ENCODE results near the gene CGA.
A peak's percentile ranks its signal among the peaks of the same experiment; 100 is the strongest.
"Not testable (repeated sequence)": the region's sequence is repeated elsewhere in the genome, so short reads cannot be mapped to it uniquely, and the experiment has no call there.

Gene CGA

DNA sequence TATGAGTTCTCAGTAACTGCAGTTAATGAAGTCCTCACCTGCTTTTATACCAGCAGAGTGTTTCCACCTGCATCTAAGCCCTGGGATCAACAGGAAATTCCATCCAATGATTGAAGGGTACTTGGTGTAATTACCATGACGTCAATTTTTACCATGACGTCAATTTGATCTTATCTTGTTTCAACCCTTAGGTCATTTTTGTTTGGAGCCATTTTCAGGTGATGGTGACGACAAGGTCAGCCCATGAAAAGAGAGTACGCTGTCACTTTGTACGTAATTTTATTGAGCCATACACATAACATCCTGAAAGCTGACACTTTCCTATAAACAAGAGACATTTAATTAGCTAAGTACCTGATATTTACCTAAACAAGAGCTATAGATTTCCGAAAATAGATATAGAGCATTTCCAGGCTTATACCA, at the start of gene CGA:
TSS of gene CGA (minus strand) at position 20 of the 423 bp plus-strand sequence. CDS start 6,906 bp downstream, outside the sequence.
- no peak for DNase-seq

DNA sequence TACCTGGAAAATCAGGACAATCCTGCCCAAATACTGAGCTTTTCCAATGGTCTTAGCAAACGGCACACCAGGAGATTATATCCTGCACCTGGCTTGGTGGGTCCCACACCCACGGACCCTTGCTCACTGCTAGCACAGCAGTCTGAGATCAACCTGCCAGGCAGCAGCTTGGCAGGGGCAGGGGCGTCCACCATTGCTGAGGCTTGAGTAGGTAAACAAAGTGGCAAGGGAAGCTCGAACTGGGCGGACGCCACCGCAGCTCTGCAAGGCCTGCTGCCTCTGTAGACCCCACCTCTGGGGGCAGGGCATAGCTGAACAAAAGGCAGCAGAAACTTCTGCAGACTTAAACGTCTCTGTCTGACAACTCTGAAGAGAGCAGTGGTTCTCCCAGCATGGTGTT, 45.0 kb upstream of the CGA start:
- DNase-seq = not testable (repeated sequence)

DNA sequence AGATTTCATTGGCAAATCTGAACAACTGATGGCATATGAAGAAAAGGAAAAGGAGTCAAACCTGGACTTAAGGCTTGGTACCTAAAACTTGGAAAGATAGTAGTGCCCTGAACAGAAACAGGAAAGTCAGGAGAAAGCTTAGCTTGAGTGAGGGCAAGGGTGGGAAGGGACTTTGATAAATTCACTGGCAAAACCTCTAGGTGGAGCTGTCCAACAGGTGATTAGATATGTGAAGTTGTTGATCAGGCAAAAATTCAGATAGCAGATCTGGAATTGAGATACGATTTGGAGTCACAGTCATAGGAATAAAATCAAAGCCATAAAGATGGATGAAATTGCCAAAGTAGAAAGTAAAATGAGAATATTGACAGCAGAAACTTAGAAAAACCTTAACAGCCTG, 44.3 kb upstream of the CGA start:
- DNase-seq = peak; percentile 77

DNA sequence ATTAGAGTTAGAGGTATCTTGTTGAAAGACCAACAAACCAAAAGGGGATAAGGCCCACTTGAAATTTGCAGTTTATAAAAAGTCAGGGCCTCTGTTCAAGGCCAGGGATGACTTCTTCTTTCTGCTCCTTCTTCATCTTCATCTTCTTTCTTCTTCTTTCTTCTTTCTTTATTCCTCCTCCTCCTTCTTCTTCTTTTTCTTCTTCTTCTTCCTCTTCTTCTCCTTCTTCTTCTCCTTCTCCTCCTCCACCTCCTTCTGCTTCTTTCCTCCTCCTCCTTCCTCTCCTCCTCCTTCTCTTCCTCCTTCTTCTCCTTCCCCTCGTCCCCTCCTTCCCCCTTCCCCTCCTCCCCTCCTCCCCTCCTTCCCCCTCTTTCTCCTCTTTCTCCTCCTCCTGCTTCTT, 42.1 kb upstream of the CGA start:
- no peak for DNase-seq

DNA sequence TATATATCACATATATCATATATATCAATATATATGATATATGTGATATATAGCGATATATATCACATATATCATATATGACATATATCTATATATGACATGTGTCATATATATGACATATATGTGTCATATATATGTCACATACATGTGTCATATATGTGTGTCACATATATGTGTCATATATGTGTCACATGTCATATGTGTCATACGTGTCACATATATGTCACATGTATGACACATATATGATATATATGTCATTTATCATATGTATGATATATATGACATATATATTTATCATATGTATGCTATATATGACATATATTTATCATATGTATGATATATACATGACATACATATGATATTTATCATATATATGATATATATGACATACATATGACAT, 32.8 kb upstream of the CGA start:
- DNase-seq = no peak

DNA sequence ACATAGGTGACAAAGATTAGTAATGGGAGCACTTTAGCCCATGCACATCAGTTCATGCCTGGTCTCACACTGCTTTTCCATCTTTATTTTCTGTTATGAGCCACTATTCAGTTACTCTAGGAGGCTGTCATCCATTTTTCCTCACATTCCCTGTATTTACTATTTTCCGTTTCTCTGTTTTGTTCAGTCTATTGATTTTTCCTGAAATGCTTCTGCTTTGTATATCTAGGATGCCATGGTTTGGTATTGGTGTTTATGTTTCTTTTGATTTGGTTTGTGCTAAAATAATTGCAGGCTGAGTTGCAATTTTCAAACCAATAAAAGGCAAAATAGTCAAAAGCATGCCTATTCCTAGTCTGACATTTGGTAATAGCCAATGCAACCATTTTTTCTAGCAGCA, 31.6 kb upstream of the CGA start:
- DNase-seq = no peak

DNA sequence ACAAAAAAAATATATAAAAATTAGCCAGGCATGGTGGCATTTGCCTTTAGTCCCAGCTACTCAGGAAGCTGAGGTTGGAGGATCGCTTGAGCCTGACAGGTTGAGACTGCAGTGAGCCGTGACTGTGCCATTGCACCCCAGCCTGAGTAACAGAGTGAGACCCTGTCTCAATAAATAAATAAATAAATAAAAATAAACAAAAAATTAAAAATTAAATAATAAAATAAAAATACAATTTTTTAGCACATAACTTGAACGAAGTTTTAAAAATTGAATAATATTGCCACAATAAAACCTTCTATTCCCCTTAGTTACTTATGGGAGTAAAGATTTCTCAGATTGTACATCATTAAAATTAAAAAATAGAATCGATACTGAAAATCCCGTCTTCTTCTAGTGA, 29.2 kb upstream of the CGA start:
- DNase-seq = no peak

DNA sequence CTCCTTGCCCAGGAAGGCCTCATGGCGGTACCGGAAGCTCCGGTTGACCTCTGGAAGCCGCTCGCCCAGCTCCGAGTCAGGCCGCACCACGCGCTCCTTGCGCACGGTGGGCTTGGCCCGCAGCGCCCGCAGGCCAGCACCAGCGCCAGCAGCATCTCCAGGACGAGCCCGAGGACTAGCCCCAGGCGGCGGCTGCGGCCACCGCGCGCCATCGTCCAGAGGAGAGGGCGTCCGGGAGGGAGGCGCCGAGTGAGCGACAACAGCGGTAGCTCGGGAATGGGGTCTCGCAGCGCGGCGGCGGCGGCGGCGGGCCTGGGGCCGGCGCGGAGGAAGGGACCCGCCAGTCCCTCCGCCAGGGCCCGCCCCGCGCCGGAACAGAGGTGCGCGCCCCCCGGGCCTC, 27.6 kb upstream of the CGA start:
- no peak for DNase-seq

DNA sequence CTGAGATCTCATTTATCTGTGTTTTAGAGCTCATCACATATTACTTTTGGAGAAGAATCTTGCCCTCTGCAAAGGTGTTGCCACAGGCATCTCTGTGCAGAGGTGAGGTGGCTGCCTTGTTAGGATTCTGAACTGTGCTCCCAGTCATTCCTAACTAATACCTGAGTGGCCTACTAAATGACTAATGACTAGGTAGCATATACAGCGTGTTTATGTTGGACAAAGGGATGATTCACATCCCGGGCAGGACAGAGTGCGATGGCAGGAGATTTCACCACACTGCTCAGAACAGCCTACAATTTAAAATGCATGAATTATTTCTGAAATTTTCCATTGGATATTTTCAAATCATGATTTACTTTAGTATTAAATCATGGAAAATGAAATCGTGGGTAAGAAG, 23.1 kb upstream of the CGA start:
- no peak for DNase-seq

DNA sequence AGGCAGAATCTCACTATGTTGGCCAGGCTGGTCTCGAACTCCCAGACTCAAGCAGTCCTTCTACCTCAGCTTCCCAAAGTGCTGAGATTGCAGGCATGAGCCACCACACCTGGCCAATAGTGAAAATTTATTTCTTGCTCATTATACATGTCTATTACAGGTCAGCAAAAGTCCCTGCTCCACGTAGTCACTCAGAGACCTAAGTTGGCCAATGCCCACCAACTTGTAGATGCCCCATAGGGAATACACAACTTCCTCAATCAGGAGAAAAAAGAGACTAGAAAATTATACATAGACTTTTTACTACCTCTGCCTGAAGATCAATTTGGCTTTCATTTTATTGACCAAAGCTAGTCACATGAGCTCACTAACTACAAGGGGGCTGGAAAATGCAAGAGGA, 22.0 kb upstream of the CGA start:
- DNase-seq = no peak

DNA sequence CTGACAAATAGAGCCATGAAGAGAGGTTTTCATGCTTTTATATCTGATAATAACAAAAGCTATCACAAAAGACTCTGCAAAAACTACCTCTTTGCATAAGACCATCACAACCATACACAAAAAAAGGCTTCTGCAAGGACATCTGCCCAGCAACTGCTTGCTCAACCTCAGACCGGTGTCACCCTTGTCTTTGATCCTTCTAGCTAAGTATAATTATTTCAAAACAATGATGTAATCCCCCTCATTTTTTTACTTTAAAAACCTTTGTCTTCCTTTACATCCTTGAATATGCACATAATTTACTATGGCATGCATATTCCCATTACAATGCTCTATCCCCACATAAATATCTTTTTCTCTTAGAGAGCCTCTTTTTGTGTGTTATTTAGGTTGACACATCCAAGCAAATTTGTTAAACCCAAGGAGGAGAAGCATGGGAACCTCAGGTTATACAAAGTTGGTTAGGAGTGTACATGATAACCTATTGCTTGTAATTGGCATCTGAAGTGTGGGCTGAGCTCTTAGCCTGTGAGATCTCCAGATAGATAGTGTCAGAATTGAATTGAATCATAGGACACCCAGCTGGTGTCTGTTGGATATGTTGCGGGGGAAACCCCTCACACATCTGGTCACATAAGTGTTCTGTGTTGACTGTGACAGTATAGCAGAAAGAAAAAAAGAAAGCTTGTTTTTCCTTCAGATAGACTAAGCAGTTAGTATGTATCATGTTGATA, 20.7 kb upstream of the CGA start:
- DNase-seq = no peak

DNA sequence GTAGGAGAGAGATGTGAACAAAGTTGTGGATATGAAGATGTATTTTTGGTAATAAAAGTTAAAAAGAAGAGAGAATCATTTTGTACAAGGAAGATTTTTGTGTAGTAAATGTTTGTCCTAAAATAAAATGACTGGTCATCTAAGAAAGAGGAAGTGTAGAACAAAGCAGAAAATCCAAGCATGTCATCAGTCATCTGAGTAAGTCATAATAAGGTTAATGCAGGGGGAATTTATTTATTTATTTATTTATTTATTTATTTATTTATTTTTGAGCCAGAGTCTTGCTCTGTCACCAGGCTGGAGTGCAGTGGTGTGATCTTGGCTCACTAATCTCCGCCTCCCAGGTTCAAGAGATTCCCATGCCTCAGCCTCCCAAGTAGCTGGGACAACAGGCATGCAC, 15.7 kb upstream of the CGA start:
- no peak for DNase-seq

DNA sequence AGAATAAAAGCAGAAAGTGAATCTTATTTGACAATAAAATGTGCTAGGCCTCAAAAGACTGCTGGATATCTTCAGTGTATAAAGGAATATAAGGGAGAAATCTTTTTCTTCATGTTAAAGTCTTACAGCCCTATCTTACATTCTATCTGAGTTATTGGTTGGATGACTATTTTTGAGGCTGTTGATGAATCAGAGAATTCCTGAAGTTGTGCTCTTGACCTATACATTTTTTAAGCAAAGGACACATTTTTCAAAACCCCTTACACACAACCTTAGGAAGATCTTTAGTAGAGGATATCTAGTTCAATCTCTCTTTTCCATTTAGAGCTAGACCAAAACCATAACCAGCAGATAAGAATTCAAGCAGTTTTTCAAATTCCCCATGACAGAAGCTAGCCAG, 10.9 kb upstream of the CGA start:
- DNase-seq = no peak

DNA sequence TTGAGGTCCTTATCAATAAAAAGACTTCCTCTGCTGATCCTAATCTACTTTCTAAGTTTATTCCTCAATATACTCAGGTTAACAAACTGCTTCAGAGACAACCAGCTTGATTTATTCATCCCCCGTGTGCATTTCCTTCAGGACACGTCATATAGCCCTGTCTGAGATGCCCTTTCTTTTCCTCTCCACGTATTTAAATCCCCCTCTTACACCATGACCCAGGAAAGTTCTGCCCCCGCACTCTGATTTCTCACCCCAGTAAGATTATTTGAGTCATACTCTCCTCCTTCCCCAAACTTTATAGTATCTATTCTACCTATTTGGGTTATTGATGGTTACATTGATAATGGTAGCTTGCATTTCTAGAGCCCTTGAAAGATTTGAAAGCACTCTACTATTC, 9.8 kb upstream of the CGA start:
- DNase-seq = no peak

DNA sequence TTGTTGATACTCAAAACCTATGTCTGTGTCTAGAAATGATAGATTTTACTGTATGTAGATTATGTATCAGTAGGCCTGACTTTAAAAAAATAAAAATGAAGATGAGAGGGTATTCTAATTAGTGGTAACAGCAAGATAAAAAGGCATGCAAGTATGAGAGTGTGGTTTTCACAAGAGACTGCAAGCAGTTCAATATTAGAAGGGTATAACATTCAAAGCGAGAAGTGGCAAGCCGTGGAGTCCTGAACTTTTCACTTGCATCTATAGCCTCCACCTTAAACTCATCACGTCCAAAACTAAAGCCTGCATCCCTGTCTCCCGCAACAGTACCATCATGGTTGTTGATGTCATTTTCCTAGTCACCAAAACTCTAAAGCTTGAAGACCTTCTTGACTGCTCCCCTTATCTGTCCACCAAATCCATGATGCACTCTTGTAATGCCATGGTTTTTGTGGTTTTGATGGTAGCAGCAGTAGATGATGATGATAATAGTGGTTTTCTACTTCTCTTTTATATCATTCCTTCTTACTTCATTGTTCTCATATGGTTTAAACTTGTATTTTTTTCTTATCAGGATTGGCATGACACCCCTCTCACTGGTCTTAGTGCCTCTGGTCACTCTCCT, 9.2 kb upstream of the CGA start:
- no peak for DNase-seq

DNA sequence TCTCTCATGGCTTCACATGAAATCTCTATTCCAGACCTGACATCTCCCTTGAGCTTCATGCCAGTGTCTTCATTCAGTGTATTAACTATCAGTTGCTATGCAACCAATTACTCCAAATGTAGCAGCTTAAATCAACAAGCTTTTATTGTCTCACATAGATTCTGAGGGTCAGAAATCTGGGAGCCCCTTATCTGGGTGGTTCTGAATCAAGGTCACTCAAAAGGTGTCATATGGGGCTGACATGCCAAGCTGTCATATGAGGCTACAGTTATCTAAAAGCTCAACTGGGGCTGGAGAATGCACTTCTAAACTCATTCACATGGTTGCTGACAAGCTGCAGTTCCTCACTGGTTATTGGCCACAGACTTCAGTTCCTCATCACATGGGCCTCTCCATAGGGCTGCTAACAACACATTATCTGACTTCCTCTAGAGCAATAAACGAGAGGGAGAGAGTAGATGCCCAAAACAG, 7.3 kb upstream of the CGA start:
- no peak for DNase-seq

DNA sequence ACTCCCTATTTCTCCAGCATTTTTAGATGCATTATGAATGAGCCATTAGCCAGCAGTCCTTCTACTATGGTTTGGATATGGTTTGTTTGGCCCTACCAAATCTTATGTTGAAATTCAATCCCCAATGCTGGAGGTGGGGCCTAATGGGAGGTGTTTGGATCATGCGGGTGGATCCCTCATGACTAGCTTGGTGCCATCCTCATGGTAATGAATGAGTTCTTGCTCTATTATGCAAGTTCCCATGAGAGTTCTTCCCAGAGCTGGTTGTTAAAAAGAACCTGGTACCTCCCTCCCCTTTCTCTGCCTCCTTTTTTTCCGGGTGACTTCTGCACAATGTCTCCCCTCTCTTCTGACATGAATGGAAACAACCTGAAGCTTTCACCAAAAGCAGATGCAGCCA, 6.2 kb upstream of the CGA start:
- no peak for DNase-seq

DNA sequence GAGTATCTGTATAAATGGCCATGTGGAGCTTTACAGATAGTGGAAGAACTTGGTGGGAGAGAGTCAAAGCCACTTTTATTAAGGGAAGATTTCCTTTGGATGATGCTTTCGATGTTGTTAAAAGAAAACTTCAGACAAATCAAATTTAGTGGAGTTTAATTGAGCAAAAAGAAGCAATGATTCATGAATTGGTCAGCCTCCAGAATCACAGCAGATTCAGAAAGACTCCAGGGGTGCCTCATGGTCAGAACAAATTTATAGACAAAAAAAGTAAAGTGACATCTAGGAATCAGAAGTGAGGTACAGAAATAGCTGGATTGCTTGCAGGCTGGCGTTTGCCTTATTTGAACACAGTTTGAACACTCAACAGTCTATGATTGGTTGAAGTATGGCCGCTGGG, 5.3 kb upstream of the CGA start:
- no peak for DNase-seq

DNA sequence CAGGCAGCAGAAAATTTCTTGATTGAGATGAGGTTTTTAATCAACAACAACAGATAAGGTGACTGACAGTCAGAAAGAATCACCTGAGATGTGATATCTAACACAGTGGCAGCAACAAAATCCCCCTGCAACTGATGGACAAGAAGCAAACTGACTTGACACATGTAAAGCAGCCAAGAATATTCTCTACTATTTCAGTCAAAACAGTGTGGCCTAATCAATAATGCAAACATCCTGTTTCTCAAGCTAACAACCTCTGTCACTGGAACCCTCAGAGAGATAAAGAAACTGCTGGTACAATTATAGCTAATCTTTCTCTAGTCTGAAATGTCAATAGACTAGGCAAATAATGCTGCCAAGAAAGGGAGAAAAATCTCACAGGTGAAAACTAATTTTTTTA, 4.6 kb upstream of the CGA start:
- no peak for DNase-seq

DNA sequence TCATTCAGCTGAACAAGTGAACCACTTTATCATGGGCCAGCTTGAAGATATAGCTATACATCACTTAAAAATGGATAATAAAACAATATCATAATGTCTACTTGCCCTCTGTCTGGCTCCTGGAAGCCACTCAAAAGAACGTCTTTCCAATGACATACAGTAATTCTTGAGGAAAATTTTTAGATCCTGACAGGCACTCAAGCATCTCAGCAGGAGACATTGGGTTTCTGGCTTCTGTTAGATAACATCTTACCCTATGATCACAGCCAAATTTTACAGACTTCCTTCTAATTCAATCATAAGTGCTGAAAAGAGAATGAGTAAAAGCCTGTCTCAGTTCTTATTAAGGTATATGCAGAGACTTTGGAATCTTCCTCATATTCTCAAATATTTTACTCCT, 330 bp downstream of the CGA start:
- no peak for DNase-seq

DNA sequence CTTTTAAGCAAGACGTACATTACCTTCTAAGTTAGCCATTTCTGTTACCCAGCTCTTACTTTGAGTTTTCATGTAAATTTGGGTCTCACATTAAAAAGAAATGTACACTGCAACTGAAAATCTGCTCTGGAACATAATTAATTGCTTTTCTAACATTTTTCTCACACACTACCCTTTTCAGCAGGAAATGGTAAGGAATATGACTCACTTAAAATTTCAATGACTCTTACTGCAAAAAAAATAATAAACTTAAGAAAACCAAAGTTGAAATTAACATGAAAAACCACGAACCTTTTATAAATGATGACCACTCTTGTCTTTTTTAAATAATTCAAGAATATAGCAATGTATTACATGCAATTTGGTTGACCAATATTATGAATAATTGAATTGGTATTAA, 1.3 kb downstream of the CGA start:
- DNase-seq = no peak

DNA sequence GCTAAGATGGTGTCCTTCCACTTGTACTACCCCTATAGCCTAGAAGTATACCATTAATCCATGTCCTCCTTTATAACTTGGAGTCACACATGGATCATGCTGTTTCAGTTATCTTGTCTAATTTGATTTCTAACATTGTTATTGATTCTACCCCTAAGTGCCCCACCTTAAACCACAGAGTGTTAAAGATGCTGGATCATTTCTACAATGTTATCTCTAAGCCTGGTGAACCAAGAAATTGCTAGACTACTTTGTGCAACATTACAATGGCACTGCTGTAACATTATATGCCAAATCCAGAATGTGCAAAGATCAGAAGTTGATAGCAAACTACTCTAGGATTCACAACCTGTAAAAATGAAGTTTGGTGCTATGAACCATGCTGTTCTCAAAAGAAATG, 1.7 kb downstream of the CGA start:
- DNase-seq = no peak

DNA sequence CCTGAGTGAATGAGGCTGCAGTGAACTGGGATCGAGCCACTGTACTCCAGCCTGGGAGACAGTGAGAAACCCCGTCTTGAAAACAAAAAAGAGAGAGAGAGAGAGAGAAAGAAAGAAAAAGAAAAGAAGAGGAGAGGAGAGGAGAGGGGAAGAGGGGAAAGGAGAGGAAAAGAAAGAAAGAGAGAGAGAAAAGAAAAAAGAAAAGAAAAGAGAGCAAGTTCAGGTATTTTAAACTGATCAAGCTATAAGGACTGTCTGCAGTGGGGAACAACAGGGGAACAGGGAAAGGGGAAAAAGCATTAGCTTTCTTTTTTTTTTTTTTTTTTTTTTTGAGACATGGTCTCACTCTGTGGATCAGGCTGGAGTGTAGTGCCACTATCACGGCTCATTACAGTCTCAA, 2.5 kb downstream of the CGA start:
- DNase-seq = no peak

DNA sequence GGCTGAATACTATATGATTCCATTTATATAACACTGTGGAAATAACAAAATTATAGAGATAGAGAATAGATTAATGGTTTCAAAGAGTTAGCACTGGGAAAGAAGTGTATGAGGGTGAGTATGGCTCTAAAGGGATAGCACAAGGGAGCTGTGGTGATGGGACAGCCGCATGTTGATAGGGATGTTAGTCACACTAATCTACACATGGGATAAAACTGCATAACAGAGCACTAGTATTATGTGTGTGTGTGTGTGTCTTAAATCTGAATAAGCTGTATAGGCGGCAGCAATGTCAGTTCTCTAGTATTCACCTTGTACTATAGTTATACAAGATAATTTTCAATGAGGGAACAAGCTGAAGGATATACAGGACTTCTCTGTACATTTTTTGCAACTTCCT, 5.8 kb downstream of the CGA start:
- DNase-seq = no peak

DNA sequence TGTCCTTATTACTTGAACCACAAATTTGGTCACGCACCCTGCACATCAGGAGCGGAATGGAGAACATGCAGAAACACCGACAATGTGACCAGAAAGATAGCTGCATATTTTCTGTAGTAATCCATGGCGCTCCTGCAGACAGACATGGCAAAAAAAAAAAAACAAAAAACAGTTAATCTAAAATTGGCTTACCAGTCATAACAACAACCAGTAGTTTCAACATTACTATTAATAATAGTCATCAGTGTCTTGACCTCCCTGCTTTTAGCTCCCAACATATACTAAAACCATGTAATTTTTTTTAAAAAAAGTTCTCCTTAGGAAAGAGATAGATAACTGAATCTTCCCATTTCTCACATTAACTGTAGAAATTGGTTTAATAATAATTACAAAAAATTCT, 6.8 kb downstream of the CGA start:
- no peak for DNase-seq

Data from CD4-positive, alpha-beta T cell treated with Interleukin-4 for 4 hours (primary cell).